Measurements from ENCODE around the gene IFFO2. TPM values are rescaled to one million over a fixed set of nuclear protein-coding genes. Genes with fewer than 3 reads are reported as not detected.

Gene IFFO2
- total and polyA plus RNA-seq, 2 experiments from 2014 or later = 0.71 to 7.5 TPM

DNA sequence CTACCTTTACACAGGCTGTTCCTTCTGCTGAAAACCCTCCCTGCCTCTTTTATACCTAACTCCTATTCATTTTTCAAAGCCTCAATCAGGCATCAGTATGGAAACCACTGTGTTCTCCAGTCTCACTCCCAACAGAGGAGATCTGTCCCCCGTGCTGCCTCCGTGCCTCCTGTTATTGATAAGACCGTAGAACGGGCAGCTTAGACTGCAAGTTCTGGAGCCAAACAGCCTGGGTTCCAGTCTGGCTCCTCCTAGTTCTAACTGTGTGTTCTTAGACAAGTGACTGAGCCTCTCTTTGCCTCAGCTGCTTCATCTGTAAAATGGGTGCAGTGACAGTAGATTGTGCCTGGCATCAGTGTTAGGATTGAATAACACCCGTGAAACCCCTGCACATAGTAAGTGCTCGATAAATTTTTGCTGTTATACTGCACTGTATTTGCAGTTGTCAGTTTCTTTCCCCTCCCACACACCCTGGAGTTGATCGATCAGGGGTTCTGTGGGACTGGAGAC lies 17.0 kb upstream of the IFFO2 start:
- no peaks in the 10 kb centered on the region for H3K36me3 ChIP-seq (ENCODE audit: insufficient read depth)
- Mint-ChIP-seq H3K27ac (no peak overlapping the region), H3K4me3 (no peak overlapping the region), H3K9me3 (no peaks in the 10 kb centered on the region), H3K27me3 (ENCODE audit: insufficient read depth, low read depth, poor library complexity) (peaks cover 5% of the 10 kb centered on the region), H3K4me1 (no peaks in the 10 kb centered on the region), H3K36me3 (ENCODE audit: low read depth) (no peaks in the 10 kb centered on the region)
- no peaks in the 10 kb centered on the region for H3K27me3 ChIP-seq (ENCODE audit: insufficient read depth)
- no peaks in the 10 kb centered on the region for H3K4me1 ChIP-seq (ENCODE audit: insufficient read depth)
- no peak overlapping the region for H3K4me3 ChIP-seq
- no peaks in the 10 kb centered on the region for H3K9me2 ChIP-seq (ENCODE audit: insufficient read depth)
- H3K4me2 ChIP-seq = no peak overlapping the region
- H3K27ac ChIP-seq (ENCODE audit: low read depth) = no peak overlapping the region
- no peak overlapping the region for H2AFZ ChIP-seq
- H3K79me2 ChIP-seq (replicated peaks; ENCODE audit: insufficient read depth) = no peaks in the 10 kb centered on the region
- no peak for DNase-seq (ENCODE audit: low spot score)
- no peaks in the 10 kb centered on the region for H4K20me1 ChIP-seq (replicated peaks; ENCODE audit: insufficient read depth)
- no peak for ATAC-seq
- TF ChIP-seq, protein P1, sequence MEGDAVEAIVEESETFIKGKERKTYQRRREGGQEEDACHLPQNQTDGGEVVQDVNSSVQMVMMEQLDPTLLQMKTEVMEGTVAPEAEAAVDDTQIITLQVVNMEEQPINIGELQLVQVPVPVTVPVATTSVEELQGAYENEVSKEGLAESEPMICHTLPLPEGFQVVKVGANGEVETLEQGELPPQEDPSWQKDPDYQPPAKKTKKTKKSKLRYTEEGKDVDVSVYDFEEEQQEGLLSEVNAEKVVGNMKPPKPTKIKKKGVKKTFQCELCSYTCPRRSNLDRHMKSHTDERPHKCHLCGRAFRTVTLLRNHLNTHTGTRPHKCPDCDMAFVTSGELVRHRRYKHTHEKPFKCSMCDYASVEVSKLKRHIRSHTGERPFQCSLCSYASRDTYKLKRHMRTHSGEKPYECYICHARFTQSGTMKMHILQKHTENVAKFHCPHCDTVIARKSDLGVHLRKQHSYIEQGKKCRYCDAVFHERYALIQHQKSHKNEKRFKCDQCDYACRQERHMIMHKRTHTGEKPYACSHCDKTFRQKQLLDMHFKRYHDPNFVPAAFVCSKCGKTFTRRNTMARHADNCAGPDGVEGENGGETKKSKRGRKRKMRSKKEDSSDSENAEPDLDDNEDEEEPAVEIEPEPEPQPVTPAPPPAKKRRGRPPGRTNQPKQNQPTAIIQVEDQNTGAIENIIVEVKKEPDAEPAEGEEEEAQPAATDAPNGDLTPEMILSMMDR (conservative IDR thresholded peaks at IDR 0.05; ENCODE audit: low read depth in 2 of 2) = no peak
- TF ChIP-seq JUNB (IDR thresholded peaks at IDR 0.05; ENCODE audit: unreplicated experiment) (no peak), CREB1 (CRISPR knock-in tag; IDR thresholded peaks at IDR 0.05; ENCODE audit: low read depth) (no peak), ZNF331 (CRISPR knock-in tag; IDR thresholded peaks at IDR 0.05; ENCODE audit: low read depth) (no peak), EZH2 (IDR thresholded peaks at IDR 0.05; ENCODE audit: low read depth, unreplicated experiment) (no peak), ZNF114 (CRISPR knock-in tag; IDR thresholded peaks at IDR 0.05) (no peak), NANOG (IDR thresholded peaks at IDR 0.05; ENCODE audit: borderline replicate concordance) (no peak), STAT1 (IDR thresholded peaks at IDR 0.05; ENCODE audit: unreplicated experiment) (no peak), POLR2AphosphoS5 (IDR thresholded peaks at IDR 0.05; ENCODE audit: low read depth) (no peak), EZH2phosphoT487 (IDR thresholded peaks at IDR 0.05; ENCODE audit: unreplicated experiment) (no peak)
- TF ChIP-seq, protein P2, sequence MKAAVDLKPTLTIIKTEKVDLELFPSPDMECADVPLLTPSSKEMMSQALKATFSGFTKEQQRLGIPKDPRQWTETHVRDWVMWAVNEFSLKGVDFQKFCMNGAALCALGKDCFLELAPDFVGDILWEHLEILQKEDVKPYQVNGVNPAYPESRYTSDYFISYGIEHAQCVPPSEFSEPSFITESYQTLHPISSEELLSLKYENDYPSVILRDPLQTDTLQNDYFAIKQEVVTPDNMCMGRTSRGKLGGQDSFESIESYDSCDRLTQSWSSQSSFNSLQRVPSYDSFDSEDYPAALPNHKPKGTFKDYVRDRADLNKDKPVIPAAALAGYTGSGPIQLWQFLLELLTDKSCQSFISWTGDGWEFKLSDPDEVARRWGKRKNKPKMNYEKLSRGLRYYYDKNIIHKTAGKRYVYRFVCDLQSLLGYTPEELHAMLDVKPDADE (IDR thresholded peaks at IDR 0.05) = no peak
- TF ChIP-seq, protein P3, sequence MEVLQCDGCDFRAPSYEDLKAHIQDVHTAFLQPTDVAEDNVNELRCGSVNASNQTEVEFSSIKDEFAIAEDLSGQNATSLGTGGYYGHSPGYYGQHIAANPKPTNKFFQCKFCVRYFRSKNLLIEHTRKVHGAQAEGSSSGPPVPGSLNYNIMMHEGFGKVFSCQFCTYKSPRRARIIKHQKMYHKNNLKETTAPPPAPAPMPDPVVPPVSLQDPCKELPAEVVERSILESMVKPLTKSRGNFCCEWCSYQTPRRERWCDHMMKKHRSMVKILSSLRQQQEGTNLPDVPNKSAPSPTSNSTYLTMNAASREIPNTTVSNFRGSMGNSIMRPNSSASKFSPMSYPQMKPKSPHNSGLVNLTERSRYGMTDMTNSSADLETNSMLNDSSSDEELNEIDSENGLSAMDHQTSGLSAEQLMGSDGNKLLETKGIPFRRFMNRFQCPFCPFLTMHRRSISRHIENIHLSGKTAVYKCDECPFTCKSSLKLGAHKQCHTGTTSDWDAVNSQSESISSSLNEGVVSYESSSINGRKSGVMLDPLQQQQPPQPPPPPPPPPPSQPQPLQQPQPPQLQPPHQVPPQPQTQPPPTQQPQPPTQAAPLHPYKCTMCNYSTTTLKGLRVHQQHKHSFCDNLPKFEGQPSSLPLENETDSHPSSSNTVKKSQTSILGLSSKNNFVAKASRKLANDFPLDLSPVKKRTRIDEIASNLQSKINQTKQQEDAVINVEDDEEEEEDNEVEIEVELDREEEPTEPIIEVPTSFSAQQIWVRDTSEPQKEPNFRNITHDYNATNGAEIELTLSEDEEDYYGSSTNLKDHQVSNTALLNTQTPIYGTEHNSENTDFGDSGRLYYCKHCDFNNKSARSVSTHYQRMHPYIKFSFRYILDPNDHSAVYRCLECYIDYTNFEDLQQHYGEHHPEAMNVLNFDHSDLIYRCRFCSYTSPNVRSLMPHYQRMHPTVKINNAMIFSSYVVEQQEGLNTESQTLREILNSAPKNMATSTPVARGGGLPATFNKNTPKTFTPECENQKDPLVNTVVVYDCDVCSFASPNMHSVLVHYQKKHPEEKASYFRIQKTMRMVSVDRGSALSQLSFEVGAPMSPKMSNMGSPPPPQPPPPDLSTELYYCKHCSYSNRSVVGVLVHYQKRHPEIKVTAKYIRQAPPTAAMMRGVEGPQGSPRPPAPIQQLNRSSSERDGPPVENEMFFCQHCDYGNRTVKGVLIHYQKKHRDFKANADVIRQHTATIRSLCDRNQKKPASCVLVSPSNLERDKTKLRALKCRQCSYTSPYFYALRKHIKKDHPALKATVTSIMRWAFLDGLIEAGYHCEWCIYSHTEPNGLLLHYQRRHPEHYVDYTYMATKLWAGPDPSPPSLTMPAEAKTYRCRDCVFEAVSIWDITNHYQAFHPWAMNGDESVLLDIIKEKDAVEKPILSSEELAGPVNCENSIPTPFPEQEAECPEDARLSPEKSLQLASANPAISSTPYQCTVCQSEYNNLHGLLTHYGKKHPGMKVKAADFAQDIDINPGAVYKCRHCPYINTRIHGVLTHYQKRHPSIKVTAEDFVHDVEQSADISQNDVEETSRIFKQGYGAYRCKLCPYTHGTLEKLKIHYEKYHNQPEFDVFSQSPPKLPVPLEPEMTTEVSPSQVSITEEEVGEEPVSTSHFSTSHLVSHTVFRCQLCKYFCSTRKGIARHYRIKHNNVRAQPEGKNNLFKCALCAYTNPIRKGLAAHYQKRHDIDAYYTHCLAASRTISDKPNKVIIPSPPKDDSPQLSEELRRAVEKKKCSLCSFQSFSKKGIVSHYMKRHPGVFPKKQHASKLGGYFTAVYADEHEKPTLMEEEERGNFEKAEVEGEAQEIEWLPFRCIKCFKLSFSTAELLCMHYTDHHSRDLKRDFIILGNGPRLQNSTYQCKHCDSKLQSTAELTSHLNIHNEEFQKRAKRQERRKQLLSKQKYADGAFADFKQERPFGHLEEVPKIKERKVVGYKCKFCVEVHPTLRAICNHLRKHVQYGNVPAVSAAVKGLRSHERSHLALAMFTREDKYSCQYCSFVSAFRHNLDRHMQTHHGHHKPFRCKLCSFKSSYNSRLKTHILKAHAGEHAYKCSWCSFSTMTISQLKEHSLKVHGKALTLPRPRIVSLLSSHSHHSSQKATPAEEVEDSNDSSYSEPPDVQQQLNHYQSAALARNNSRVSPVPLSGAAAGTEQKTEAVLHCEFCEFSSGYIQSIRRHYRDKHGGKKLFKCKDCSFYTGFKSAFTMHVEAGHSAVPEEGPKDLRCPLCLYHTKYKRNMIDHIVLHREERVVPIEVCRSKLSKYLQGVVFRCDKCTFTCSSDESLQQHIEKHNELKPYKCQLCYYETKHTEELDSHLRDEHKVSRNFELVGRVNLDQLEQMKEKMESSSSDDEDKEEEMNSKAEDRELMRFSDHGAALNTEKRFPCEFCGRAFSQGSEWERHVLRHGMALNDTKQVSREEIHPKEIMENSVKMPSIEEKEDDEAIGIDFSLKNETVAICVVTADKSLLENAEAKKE (CRISPR knock-in tag; IDR thresholded peaks at IDR 0.05) = no peak
- TF ChIP-seq, protein P4, sequence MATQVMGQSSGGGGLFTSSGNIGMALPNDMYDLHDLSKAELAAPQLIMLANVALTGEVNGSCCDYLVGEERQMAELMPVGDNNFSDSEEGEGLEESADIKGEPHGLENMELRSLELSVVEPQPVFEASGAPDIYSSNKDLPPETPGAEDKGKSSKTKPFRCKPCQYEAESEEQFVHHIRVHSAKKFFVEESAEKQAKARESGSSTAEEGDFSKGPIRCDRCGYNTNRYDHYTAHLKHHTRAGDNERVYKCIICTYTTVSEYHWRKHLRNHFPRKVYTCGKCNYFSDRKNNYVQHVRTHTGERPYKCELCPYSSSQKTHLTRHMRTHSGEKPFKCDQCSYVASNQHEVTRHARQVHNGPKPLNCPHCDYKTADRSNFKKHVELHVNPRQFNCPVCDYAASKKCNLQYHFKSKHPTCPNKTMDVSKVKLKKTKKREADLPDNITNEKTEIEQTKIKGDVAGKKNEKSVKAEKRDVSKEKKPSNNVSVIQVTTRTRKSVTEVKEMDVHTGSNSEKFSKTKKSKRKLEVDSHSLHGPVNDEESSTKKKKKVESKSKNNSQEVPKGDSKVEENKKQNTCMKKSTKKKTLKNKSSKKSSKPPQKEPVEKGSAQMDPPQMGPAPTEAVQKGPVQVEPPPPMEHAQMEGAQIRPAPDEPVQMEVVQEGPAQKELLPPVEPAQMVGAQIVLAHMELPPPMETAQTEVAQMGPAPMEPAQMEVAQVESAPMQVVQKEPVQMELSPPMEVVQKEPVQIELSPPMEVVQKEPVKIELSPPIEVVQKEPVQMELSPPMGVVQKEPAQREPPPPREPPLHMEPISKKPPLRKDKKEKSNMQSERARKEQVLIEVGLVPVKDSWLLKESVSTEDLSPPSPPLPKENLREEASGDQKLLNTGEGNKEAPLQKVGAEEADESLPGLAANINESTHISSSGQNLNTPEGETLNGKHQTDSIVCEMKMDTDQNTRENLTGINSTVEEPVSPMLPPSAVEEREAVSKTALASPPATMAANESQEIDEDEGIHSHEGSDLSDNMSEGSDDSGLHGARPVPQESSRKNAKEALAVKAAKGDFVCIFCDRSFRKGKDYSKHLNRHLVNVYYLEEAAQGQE (IDR thresholded peaks at IDR 0.05; ENCODE audit: unreplicated experiment) = no peak
- no peaks in the 10 kb centered on the region for H3F3A ChIP-seq (replicated peaks; ENCODE audit: low read depth)
